Ectodermal cell (in vitro differentiated cells): ENCODE data around the gene IPPK.

Experiments
- H3K27ac ChIP-seq: 2 replicates; pipeline ENCODE4 v1.7.0; 2013; ENCODE audit warnings: mild to moderate bottlenecking, low read depth, low read length; ENCODE audit not compliant: insufficient read depth, poor library complexity, severe bottlenecking
- H3K27me3 ChIP-seq: 2 replicates; pipeline ENCODE4 v1.7.0; 2013; ENCODE audit warnings: mild to moderate bottlenecking, low read length; ENCODE audit not compliant: insufficient read depth, control insufficient read depth, poor library complexity, severe bottlenecking
- H3K36me3 ChIP-seq: one replicate; pipeline ENCODE4 v1.7.0; 2013; ENCODE audit warnings: low read length; ENCODE audit not compliant: control insufficient read depth, insufficient read depth
- H3K4me1 ChIP-seq: one replicate; pipeline ENCODE4 v1.7.0; 2013; ENCODE audit warnings: low read length; ENCODE audit not compliant: control insufficient read depth, insufficient read depth
- H3K4me3 ChIP-seq: 2 replicates; pipeline ENCODE4 v1.7.0; 2013; ENCODE audit warnings: low read depth, low read length, control low read depth; ENCODE audit not compliant: insufficient read depth
- H3K9me3 ChIP-seq: 2 replicates; pipeline ENCODE4 v1.7.0; 2013; ENCODE audit warnings: mild to moderate bottlenecking, low read length, moderate library complexity; ENCODE audit not compliant: control insufficient read depth
- WGBS, 2 experiments: methylation state at CpG; one replicate each; pipeline ENCODE4 v1.1.7; 2013; ENCODE audit warnings: missing lambda C conversion rate in 2 of 2; 5-methylcytosine and 5-hydroxymethylcytosine counted together

The IPPK gene

GRCh38 chr9:92615790-92616189, 54.1 kb downstream of the IPPK start:
- no peaks in the 10 kb centered on the region for H3K4me1 ChIP-seq
- H3K4me3 ChIP-seq = no peak overlapping the region
- H3K27ac ChIP-seq = no peak overlapping the region
- no peaks in the 10 kb centered on the region for H3K27me3 ChIP-seq
- no peaks in the 10 kb centered on the region for H3K9me3 ChIP-seq
- H3K36me3 ChIP-seq = no peaks in the 10 kb centered on the region
- 96 to 98% methylated on average over 12 to 13 of the region's 13 CpGs for WGBS, 2 experiments

- Histone ChIP-seq H3K27me3 (no peaks in the 10 kb centered on the region), H3K27ac (no peak overlapping the region), H3K36me3 (no peaks in the 10 kb centered on the region), H3K4me1 (no peaks in the 10 kb centered on the region), H3K9me3 (no peaks in the 10 kb centered on the region), H3K4me3 (no peak overlapping the region)
- WGBS, 2 experiments = 94% methylated on average over 17 of the region's 17 CpGs
These were observed 55.0 kb downstream of the IPPK start for GRCh38 chr9:92614763-92615461.

GRCh38 chr9:92614123-92614510, 55.8 kb downstream of the IPPK start:
- H3K4me1 ChIP-seq = peaks cover 5% of the 10 kb centered on the region

GRCh38 chr9:92613268-92614122, 56.4 kb downstream of the IPPK start:
- 95 to 97% methylated on average over 22 to 23 of the region's 23 CpGs for WGBS, 2 experiments
- Histone ChIP-seq H3K9me3 (no peaks in the 10 kb centered on the region), H3K27ac (no peak overlapping the region), H3K4me3 (no peak overlapping the region), H3K36me3 (no peaks in the 10 kb centered on the region), H3K4me1 (peaks cover 11% of the 10 kb centered on the region), H3K27me3 (no peaks in the 10 kb centered on the region)

More at GRCh38 chr9:92614123-92614510, 55.8 kb downstream of the IPPK start:
- Histone ChIP-seq H3K27me3 (no peaks in the 10 kb centered on the region), H3K9me3 (no peaks in the 10 kb centered on the region), H3K36me3 (no peaks in the 10 kb centered on the region), H3K27ac (no peak overlapping the region), H3K4me3 (no peak overlapping the region)
- WGBS, 2 experiments = 95 to 96% methylated on average over 9 of the region's 9 CpGs

- Histone ChIP-seq H3K9me3 (no peaks in the 10 kb centered on the region), H3K36me3 (no peaks in the 10 kb centered on the region), H3K27me3 (no peaks in the 10 kb centered on the region), H3K4me3 (no peak overlapping the region), H3K27ac (no peak overlapping the region), H3K4me1 (peaks cover 15% of the 10 kb centered on the region)
- 94 to 96% methylated on average over 11 of the region's 11 CpGs for WGBS, 2 experiments
These were observed 57.1 kb downstream of the IPPK start for GRCh38 chr9:92612816-92613215.

GRCh38 chr9:92612292-92612691, 57.6 kb downstream of the IPPK start:
- H3K27me3 ChIP-seq = no peaks in the 10 kb centered on the region
- no peaks in the 10 kb centered on the region for H3K9me3 ChIP-seq
- peaks cover 15% of the 10 kb centered on the region for H3K4me1 ChIP-seq
- no peak overlapping the region for H3K4me3 ChIP-seq
- H3K36me3 ChIP-seq = no peaks in the 10 kb centered on the region
- no peak overlapping the region for H3K27ac ChIP-seq
- 93 to 98% methylated on average over 4 to 5 of the region's 5 CpGs for WGBS, 2 experiments

GRCh38 chr9:92611621-92612285, 58.2 kb downstream of the IPPK start:
- 95 to 96% methylated on average over 10 of the region's 10 CpGs for WGBS, 2 experiments
- no peak overlapping the region for H3K4me3 ChIP-seq
- peaks cover 15% of the 10 kb centered on the region for H3K4me1 ChIP-seq
- H3K9me3 ChIP-seq = no peaks in the 10 kb centered on the region
- H3K36me3 ChIP-seq = no peaks in the 10 kb centered on the region
- no peak overlapping the region for H3K27ac ChIP-seq
- no peaks in the 10 kb centered on the region for H3K27me3 ChIP-seq

- Histone ChIP-seq H3K36me3 (no peaks in the 10 kb centered on the region), H3K4me1 (peaks cover 15% of the 10 kb centered on the region), H3K9me3 (no peaks in the 10 kb centered on the region), H3K27me3 (no peaks in the 10 kb centered on the region), H3K4me3 (no peak overlapping the region), H3K27ac (no peak overlapping the region)
- WGBS, 2 experiments = 95 to 96% methylated on average over 32 of the region's 32 CpGs
These were observed 59.2 kb downstream of the IPPK start for GRCh38 chr9:92610470-92611420.

GRCh38 chr9:92608909-92609445, 61.0 kb downstream of the IPPK start:
- Histone ChIP-seq H3K4me1 (peaks cover 15% of the 10 kb centered on the region), H3K4me3 (no peak overlapping the region), H3K27me3 (no peaks in the 10 kb centered on the region), H3K9me3 (no peaks in the 10 kb centered on the region), H3K36me3 (no peaks in the 10 kb centered on the region), H3K27ac (peak overlapping the region; percentile 94)
- WGBS, 2 experiments = 68 to 70% methylated on average over 11 of the region's 11 CpGs
